Measurements from ENCODE around the gene CTF1. TPM values are rescaled to one million over a fixed set of nuclear protein-coding genes. Genes with fewer than 3 reads are reported as not detected.
A peak's percentile ranks its signal among the peaks of the same experiment; 100 is the strongest.

The CTF1 gene
- total RNA-seq, 1 donor from 2014 or later, result 5.2 TPM

DNA sequence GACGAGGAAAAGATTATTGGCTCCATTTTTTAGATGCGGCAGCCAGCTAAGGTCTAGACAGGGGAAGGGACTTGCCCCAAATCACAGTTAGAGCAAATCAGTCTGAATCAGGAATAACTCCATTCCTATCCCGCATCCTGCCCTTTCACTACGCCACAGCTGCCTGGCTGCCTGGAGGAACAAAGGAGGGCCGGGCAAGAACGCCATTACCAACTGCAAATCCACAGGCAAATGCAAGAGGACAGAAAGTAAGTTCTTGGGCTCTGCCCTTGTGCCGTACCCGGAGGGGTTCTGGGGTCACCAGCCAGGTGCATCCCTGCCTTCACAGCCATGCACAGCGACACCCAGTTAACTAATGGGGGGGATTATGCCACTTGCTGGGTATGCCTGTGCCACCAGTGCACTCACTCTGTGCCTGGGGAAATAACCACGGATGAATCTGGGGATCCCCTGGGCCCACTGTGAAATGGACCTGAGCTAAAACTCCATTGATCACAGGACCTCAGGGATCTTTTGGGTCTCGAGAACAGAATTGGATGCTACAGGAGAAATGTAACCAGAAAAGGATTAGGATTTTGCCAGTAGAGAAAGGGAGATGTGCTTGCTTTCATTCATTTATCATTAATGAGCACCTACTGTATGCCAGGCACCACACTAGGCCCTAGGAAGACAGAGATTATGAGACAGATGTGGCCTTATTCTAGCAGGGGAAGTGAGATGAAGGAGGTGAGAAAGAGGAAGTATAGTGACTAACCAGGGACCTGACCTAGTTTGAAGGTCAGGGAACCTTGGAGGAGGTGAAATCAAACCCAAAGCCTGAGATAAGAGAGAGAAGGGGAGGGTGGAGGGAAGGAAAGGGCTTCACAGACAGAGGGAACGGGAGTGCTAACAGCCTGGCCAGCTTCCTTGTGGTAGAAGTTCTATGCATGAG is 20.3 kb upstream of the CTF1 start:
- FAIRE-seq, result no peak

DNA sequence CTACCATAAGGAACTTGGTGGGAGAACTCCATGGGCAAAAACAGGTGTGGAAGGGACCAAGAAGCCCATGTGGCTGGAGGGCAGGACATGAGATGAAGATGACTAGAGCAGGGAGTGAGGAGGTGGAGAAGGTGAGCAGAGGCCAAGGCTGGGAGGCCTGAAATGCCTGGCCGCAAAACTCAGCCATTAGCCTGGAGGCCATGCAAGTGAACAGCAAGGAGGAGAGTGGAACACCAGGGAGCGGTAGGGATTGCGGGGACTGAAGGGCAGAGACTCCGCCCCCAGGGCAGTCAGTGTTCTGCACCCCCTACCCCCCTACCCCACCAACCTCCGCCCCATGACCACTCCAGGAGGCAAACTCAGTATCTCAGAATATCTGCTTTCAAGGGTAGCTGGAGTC is 19.5 kb upstream of the CTF1 start:
- H3K9me3 ChIP-seq (ENCODE audit: insufficient read depth, low read depth, low read length), result no peaks in the 10 kb centered on the region
- H3K9ac ChIP-seq (ENCODE audit: low read length), result peak overlapping the region; percentile 89
- H3K27ac ChIP-seq (ENCODE audit: low read depth, low read length), result no peak overlapping the region
- H3K4me2 ChIP-seq (ENCODE audit: low read length), result peak overlapping the region; percentile 96
- no peak for TF ChIP-seq EZH2 (IDR thresholded peaks at IDR 0.05; ENCODE audit: insufficient read depth, low read length)
- TF ChIP-seq, protein P1, sequence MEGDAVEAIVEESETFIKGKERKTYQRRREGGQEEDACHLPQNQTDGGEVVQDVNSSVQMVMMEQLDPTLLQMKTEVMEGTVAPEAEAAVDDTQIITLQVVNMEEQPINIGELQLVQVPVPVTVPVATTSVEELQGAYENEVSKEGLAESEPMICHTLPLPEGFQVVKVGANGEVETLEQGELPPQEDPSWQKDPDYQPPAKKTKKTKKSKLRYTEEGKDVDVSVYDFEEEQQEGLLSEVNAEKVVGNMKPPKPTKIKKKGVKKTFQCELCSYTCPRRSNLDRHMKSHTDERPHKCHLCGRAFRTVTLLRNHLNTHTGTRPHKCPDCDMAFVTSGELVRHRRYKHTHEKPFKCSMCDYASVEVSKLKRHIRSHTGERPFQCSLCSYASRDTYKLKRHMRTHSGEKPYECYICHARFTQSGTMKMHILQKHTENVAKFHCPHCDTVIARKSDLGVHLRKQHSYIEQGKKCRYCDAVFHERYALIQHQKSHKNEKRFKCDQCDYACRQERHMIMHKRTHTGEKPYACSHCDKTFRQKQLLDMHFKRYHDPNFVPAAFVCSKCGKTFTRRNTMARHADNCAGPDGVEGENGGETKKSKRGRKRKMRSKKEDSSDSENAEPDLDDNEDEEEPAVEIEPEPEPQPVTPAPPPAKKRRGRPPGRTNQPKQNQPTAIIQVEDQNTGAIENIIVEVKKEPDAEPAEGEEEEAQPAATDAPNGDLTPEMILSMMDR (IDR thresholded peaks at IDR 0.05; ENCODE audit: insufficient read depth, low read depth, low read length), result no peak
- no peaks in the 10 kb centered on the region for H3K27me3 ChIP-seq (ENCODE audit: insufficient read depth, low read length)
- Mint-ChIP-seq H3K36me3 (ENCODE audit: low read depth, unreplicated experiment) (peaks cover 14% of the 10 kb centered on the region), H3K27me3 (ENCODE audit: low read depth, unreplicated experiment) (no peaks in the 10 kb centered on the region), H3K9me3 (ENCODE audit: unreplicated experiment) (no peaks in the 10 kb centered on the region), H3K27ac (ENCODE audit: unreplicated experiment) (no peak overlapping the region), H3K4me1 (ENCODE audit: low read depth, unreplicated experiment) (peaks cover 13% of the 10 kb centered on the region), H3K4me3 (ENCODE audit: unreplicated experiment) (peak overlapping the region; percentile 94)
- peaks cover 14% of the 10 kb centered on the region for H3K4me1 ChIP-seq (ENCODE audit: insufficient read depth, low read length)
- peaks cover 19% of the 10 kb centered on the region for H3K79me2 ChIP-seq (ENCODE audit: insufficient read depth, low read length)
- no peak overlapping the region for H3K4me3 ChIP-seq (ENCODE audit: insufficient read depth, low read depth, low read length)
- no peak for DNase-seq (ENCODE audit: low read depth)
- no peaks in the 10 kb centered on the region for H4K20me1 ChIP-seq (ENCODE audit: insufficient read depth, low read length)
- FAIRE-seq, result no peak
- H3K36me3 ChIP-seq (ENCODE audit: insufficient read depth, low read length), result peaks cover 2% of the 10 kb centered on the region
- no peak overlapping the region for H2AFZ ChIP-seq (ENCODE audit: low read depth, low read length)

More for the DNA sequence above, 20.3 kb upstream of the CTF1 start:
- DNase-seq (ENCODE audit: low read depth), result no peak
- Mint-ChIP-seq H3K4me1 (ENCODE audit: low read depth, unreplicated experiment) (peaks cover 13% of the 10 kb centered on the region), H3K27me3 (ENCODE audit: low read depth, unreplicated experiment) (no peaks in the 10 kb centered on the region), H3K27ac (ENCODE audit: unreplicated experiment) (peak overlapping the region; percentile 98), H3K36me3 (ENCODE audit: low read depth, unreplicated experiment) (peaks cover 16% of the 10 kb centered on the region), H3K4me3 (ENCODE audit: unreplicated experiment) (peak overlapping the region; percentile 94), H3K9me3 (ENCODE audit: unreplicated experiment) (no peaks in the 10 kb centered on the region)
- peaks cover 2% of the 10 kb centered on the region for H3K36me3 ChIP-seq (ENCODE audit: insufficient read depth, low read length)
- H3K9ac ChIP-seq (ENCODE audit: low read length), result peak overlapping the region; percentile 89
- peaks cover 14% of the 10 kb centered on the region for H3K4me1 ChIP-seq (ENCODE audit: insufficient read depth, low read length)
- H2AFZ ChIP-seq (ENCODE audit: low read depth, low read length), result peak overlapping the region; percentile 90
- H3K79me2 ChIP-seq (ENCODE audit: insufficient read depth, low read length), result peaks cover 19% of the 10 kb centered on the region
- H3K4me3 ChIP-seq (ENCODE audit: insufficient read depth, low read depth, low read length), result peak overlapping the region; percentile 81
- peak overlapping the region; percentile 88 for H3K27ac ChIP-seq (ENCODE audit: low read depth, low read length)
- TF ChIP-seq, protein P1 (IDR thresholded peaks at IDR 0.05; ENCODE audit: insufficient read depth, low read depth, low read length), result no peak
- TF ChIP-seq EZH2 (IDR thresholded peaks at IDR 0.05; ENCODE audit: insufficient read depth, low read length), result no peak
- no peaks in the 10 kb centered on the region for H3K9me3 ChIP-seq (ENCODE audit: insufficient read depth, low read depth, low read length)
- H3K4me2 ChIP-seq (ENCODE audit: low read length), result peak overlapping the region; percentile 96
- no peaks in the 10 kb centered on the region for H4K20me1 ChIP-seq (ENCODE audit: insufficient read depth, low read length)
- H3K27me3 ChIP-seq (ENCODE audit: insufficient read depth, low read length), result no peaks in the 10 kb centered on the region
